OCI-LY7 (cell line): ENCODE results near the gene RBM28. TPM values are rescaled to one million over a fixed set of nuclear protein-coding genes. Genes with fewer than 3 reads are reported as not detected.

Experiments used
- BruUV-seq: library from RNA; stranded (reverse); fragments of 400-500 nt; replicated peaks from 2 replicates; lab custom pipeline; 2021; lab: Mats Ljungman, UMichigan
- CTCF ChIA-PET: fragments of 300-600 bp; sonication (Branson Sonifier 250); formaldehyde crosslinking; loops from one replicate; lab custom pipeline; 2022; ENCODE audit warnings: antibody characterized with exemption; ENCODE audit not compliant: unreplicated experiment; lab: Charles Lee
- POLR2A ChIA-PET: fragments of 300-600 bp; sonication (Branson Sonifier 250); formaldehyde crosslinking; loops from one replicate; lab custom pipeline; 2022; ENCODE audit warnings: antibody characterized with exemption; lab: Charles Lee
- DNase-seq: peaks from one replicate; pipeline ENCODE4 v3.0.0-alpha.2; 2015; ENCODE audit warnings: low spot score
- H2AFZ ChIP-seq: fragments of 200-600 bp; sonication (generic), shearing (Covaris generic); 2 replicates; pipeline ENCODE4 v1.6.1; 2014; ENCODE audit warnings: mild to moderate bottlenecking, antibody characterized with exemption, low read length, moderate library complexity
- H3K27ac ChIP-seq: fragments of 200-600 bp; sonication (generic); 2 replicates; pipeline ENCODE4 v1.5.1; 2014; ENCODE audit warnings: mixed run types, low read depth, mild to moderate bottlenecking, moderate library complexity, low read length, inconsistent platforms; ENCODE audit not compliant: poor library complexity, severe bottlenecking
- H3K36me3 ChIP-seq: fragments of 200-600 bp; sonication (generic); 2 replicates; pipeline ENCODE4 v1.6.1; 2014; ENCODE audit warnings: mild to moderate bottlenecking, antibody characterized with exemption, low read length, moderate library complexity, mixed read lengths; ENCODE audit not compliant: insufficient read depth
- H3K4me1 ChIP-seq: fragments of 200-600 bp; sonication (generic); 2 replicates; pipeline ENCODE4 v1.5.1; 2014; ENCODE audit warnings: mild to moderate bottlenecking, low read length; ENCODE audit not compliant: insufficient read depth, poor library complexity, severe bottlenecking
- H3K4me2 ChIP-seq: fragments of 200-600 bp; sonication (generic); 2 replicates; pipeline ENCODE4 v1.6.1; 2014; ENCODE audit warnings: mild to moderate bottlenecking, low read length
- H3K4me3 ChIP-seq: fragments of 200-600 bp; sonication (generic); 2 replicates; pipeline ENCODE4 v1.5.1; 2014; ENCODE audit warnings: mild to moderate bottlenecking, low read depth, low read length; ENCODE audit not compliant: poor library complexity, severe bottlenecking
- H3K79me2 ChIP-seq: fragments of 200-600 bp; sonication (generic); 2 replicates; pipeline ENCODE4 v1.6.1; 2016; ENCODE audit warnings: low read depth, mild to moderate bottlenecking, low read length, moderate library complexity, mixed read lengths; ENCODE audit not compliant: insufficient read depth
- H3K9me2 ChIP-seq: fragments of 200-600 bp; sonication (generic); 2 replicates; pipeline ENCODE4 v1.6.1; 2016; ENCODE audit warnings: mild to moderate bottlenecking, low read length, mixed read lengths; ENCODE audit not compliant: insufficient read depth
- H3K9me3 ChIP-seq: fragments of 200-600 bp; sonication (generic); 2 replicates; pipeline ENCODE4 v1.6.1; 2014; ENCODE audit warnings: mild to moderate bottlenecking, mixed run types, low read length, mixed read lengths
- H4K20me1 ChIP-seq: fragments of 200-600 bp; sonication (generic); 2 replicates; pipeline ENCODE4 v1.6.1; 2014; ENCODE audit warnings: mild to moderate bottlenecking, antibody characterized with exemption, low read length, moderate library complexity, mixed read lengths; ENCODE audit not compliant: insufficient read depth
- EZH2phosphoT487 ChIP-seq: fragments of 200-600 bp; sonication (generic); IDR thresholded peaks from 2 replicates; pipeline ENCODE4 v1.6.1; 2018; ENCODE audit warnings: low read depth, borderline replicate concordance, mild to moderate bottlenecking, mixed run types, antibody characterized with exemption, low read length, moderate library complexity, mixed read lengths
- intact Hi-C: fragments of 100-400 bp; cut with micrococcal nuclease; formaldehyde crosslinking; loops from one replicate; pipeline ENCODE4 v1.10.0; 2022; ENCODE audit not compliant: unreplicated experiment
- total RNA-seq, 2 experiments: library from RNA; depleted of rRNA in 1 of 2; stranded (reverse); fragments of >200 nt in 1 of 2; shearing (Covaris generic) in 1 of 2; gene quantifications; 2 replicates each; pipeline ENCODE4 v1.2.3, GENCODE V29; 2014 to 2022
- TF ChIP-seq, protein P1 (sequence below): fragments of 200-600 bp; sonication (generic); conservative IDR thresholded peaks from 2 replicates; pipeline ENCODE4 v1.5.1; 2014; ENCODE audit warnings: mild to moderate bottlenecking, antibody characterized with exemption, low read length, moderate library complexity, mixed read lengths

Gene RBM28
- total RNA-seq, 2 experiments from 2014 or later = 35.6 to 70.0 TPM

GRCh38 chr7:128271471-128271941 lies 72.2 kb downstream of the RBM28 start:
- Histone ChIP-seq H3K4me2 (no peak overlapping the region), H3K79me2 (no peaks in the 10 kb centered on the region), H2AFZ (no peak overlapping the region), H3K4me1 (no peaks in the 10 kb centered on the region), H3K27ac (no peak overlapping the region), H3K9me2 (no peaks in the 10 kb centered on the region), H3K9me3 (no peaks in the 10 kb centered on the region), H4K20me1 (no peaks in the 10 kb centered on the region), H3K4me3 (no peak overlapping the region), H3K36me3 (no peaks in the 10 kb centered on the region)
- TF ChIP-seq EZH2phosphoT487 = no peak
- TF ChIP-seq, protein P1, sequence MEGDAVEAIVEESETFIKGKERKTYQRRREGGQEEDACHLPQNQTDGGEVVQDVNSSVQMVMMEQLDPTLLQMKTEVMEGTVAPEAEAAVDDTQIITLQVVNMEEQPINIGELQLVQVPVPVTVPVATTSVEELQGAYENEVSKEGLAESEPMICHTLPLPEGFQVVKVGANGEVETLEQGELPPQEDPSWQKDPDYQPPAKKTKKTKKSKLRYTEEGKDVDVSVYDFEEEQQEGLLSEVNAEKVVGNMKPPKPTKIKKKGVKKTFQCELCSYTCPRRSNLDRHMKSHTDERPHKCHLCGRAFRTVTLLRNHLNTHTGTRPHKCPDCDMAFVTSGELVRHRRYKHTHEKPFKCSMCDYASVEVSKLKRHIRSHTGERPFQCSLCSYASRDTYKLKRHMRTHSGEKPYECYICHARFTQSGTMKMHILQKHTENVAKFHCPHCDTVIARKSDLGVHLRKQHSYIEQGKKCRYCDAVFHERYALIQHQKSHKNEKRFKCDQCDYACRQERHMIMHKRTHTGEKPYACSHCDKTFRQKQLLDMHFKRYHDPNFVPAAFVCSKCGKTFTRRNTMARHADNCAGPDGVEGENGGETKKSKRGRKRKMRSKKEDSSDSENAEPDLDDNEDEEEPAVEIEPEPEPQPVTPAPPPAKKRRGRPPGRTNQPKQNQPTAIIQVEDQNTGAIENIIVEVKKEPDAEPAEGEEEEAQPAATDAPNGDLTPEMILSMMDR = no peak
- intact Hi-C loops = no loop called here
- CTCF ChIA-PET = no interaction called here
- DNase-seq = no peak
- no TSS peak for BruUV-seq
- POLR2A ChIA-PET = no interaction called here

DNA sequence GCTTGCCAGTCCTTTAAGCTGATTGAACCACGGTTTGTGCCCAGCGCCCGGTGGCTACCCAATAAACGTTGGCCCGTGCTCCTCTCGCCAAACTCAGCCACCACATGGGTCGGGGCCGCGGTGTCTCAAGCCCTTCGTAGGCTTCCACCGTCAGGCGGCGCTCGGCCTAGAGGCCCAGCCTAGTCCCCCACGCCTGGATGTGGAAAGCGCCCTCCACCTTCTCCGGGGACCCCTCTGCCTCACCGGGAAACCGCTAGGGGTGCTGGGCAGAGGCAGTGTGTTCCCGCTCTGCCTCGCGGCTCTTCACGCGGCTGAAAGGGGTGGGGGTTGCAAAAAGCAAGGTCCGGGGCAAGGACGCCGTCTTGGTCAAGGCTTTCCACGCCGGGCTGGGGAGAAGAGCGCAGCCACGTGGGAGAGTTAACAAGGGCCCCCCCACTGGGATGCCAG lies 72.9 kb downstream of the RBM28 start:
- BruUV-seq = no TSS peak
- CTCF ChIA-PET = no interaction called here
- intact Hi-C loops = no loop called here
- Histone ChIP-seq H3K36me3 (no peaks in the 10 kb centered on the region), H3K9me3 (no peaks in the 10 kb centered on the region), H3K4me2 (no peak overlapping the region), H3K27ac (no peak overlapping the region), H4K20me1 (no peaks in the 10 kb centered on the region), H2AFZ (no peak overlapping the region), H3K4me1 (no peaks in the 10 kb centered on the region), H3K9me2 (no peaks in the 10 kb centered on the region), H3K79me2 (no peaks in the 10 kb centered on the region), H3K4me3 (no peak overlapping the region)
- no peak for DNase-seq
- TF ChIP-seq, protein P1 = no peak
- no peak for TF ChIP-seq EZH2phosphoT487
- POLR2A ChIA-PET = no interaction called here

GRCh38 chr7:128268233-128268632 lies 75.5 kb downstream of the RBM28 start:
- CTCF ChIA-PET = no interaction called here

More at GRCh38 chr7:128268233-128268632, 75.5 kb downstream of the RBM28 start:
- no peaks in the 10 kb centered on the region for H3K79me2 ChIP-seq
- H3K4me1 ChIP-seq = no peaks in the 10 kb centered on the region
- no peaks in the 10 kb centered on the region for H3K9me2 ChIP-seq
- H3K27ac ChIP-seq = no peak overlapping the region
- POLR2A ChIA-PET = no interaction called here
- DNase-seq = no peak
- H3K36me3 ChIP-seq = no peaks in the 10 kb centered on the region
- intact Hi-C loops = no loop called here
- no peak overlapping the region for H3K4me2 ChIP-seq
- H4K20me1 ChIP-seq = no peaks in the 10 kb centered on the region
- BruUV-seq = no TSS peak
- TF ChIP-seq, protein P1 = no peak
- TF ChIP-seq EZH2phosphoT487 = no peak
- H3K4me3 ChIP-seq = no peak overlapping the region
- no peaks in the 10 kb centered on the region for H3K9me3 ChIP-seq
- no peak overlapping the region for H2AFZ ChIP-seq
